Measurements from ENCODE around the gene DDR1.

The DDR1 gene

GRCh38 chr6:30881392-30882203 is 2.7 kb upstream of the DDR1 start:
- no peak for DNase-seq

- no peak for DNase-seq
Measured at GRCh38 chr6:30882204-30882758, 2.0 kb upstream of the DDR1 start.

GRCh38 chr6:30882759-30883684 is 1.3 kb upstream of the DDR1 start:
- no peak for DNase-seq

- DNase-seq: peak; percentile 72
Measured at GRCh38 chr6:30884521-30885480, 482 bp downstream of the DDR1 start.

GRCh38 chr6:30885481-30885998 is 1.2 kb downstream of the DDR1 start:
- no peak for DNase-seq

GRCh38 chr6:30885999-30886896 is 1.9 kb downstream of the DDR1 start:
- DNase-seq: no peak

- no peak for DNase-seq
Measured at GRCh38 chr6:30886897-30887255, 2.6 kb downstream of the DDR1 start.

- no peak for DNase-seq
Measured at GRCh38 chr6:30887901-30888815, 3.8 kb downstream of the DDR1 start.

- DNase-seq: no peak
Measured at GRCh38 chr6:30888816-30889495, 4.6 kb downstream of the DDR1 start.

GRCh38 chr6:30889496-30889885 is 5.2 kb downstream of the DDR1 start:
- DNase-seq: no peak

GRCh38 chr6:30889921-30890645 is 5.8 kb downstream of the DDR1 start:
- DNase-seq: peak; percentile 35

- DNase-seq: no peak
Measured at GRCh38 chr6:30890646-30891449, 6.5 kb downstream of the DDR1 start.

- DNase-seq: no peak
Measured at GRCh38 chr6:30891450-30891723, 7.1 kb downstream of the DDR1 start.

GRCh38 chr6:30891816-30892538 is 7.7 kb downstream of the DDR1 start:
- no peak for DNase-seq

- no peak for DNase-seq
Measured at GRCh38 chr6:30893001-30893591, 8.8 kb downstream of the DDR1 start.

GRCh38 chr6:30893666-30894065 is 9.3 kb downstream of the DDR1 start:
- DNase-seq: peak; percentile 29

GRCh38 chr6:30894381-30894780 is 10.1 kb downstream of the DDR1 start:
- peak; percentile 26 for DNase-seq
